SK-N-SH treated with all-trans-retinoic acid at 6 μM for 48 hours (cell line): ENCODE measurements around the gene VWF.

Source experiments
- ATAC-seq: fragments of 200-7000 bp; cut with Tn5 transposase; 3 replicates; pipeline ENCODE4 v1.9.1; 2020; ENCODE audit warnings: mild to moderate bottlenecking, moderate library complexity
- CREB5 ChIP-seq: fragments of 250-450 bp; sonication (Bioruptor Pico); IDR thresholded peaks from 2 replicates; pipeline ENCODE4 v1.5.1; 2020; ENCODE audit warnings: low read depth, mild to moderate bottlenecking, moderate library complexity
- CSDC2 ChIP-seq: fragments of 250-450 bp; sonication (Bioruptor Pico); IDR thresholded peaks from 2 replicates; pipeline ENCODE4 v1.5.0; 2020; ENCODE audit warnings: mild to moderate bottlenecking, moderate library complexity
- CSRNP3 ChIP-seq: fragments of 250-450 bp; sonication (Bioruptor Pico); IDR thresholded peaks from 2 replicates; pipeline ENCODE4 v1.5.1; 2021; ENCODE audit warnings: mild to moderate bottlenecking, moderate library complexity
- GLIS3 ChIP-seq: fragments of 250-450 bp; sonication (Bioruptor Pico); IDR thresholded peaks from 2 replicates; pipeline ENCODE4 v1.5.0; 2020; ENCODE audit warnings: mild to moderate bottlenecking, moderate library complexity
- ISL1 ChIP-seq: fragments of 250-450 bp; sonication (Bioruptor Pico); IDR thresholded peaks from 2 replicates; pipeline ENCODE4 v2.1.2; 2022; ENCODE audit warnings: mild to moderate bottlenecking, moderate library complexity
- OSR1 ChIP-seq: fragments of 250-450 bp; sonication (Bioruptor Pico); IDR thresholded peaks from 2 replicates; pipeline ENCODE4 v1.8.0; 2022; ENCODE audit warnings: moderate library complexity, mild to moderate bottlenecking, inconsistent platforms
- PATZ1 ChIP-seq: fragments of 250-450 bp; sonication (Bioruptor Pico); IDR thresholded peaks from 2 replicates; pipeline ENCODE4 v1.8.0; 2020; ENCODE audit warnings: mild to moderate bottlenecking, moderate library complexity, borderline replicate concordance
- PPARA ChIP-seq: fragments of 250-450 bp; sonication (Bioruptor Pico); IDR thresholded peaks from 2 replicates; pipeline ENCODE4 v1.5.0; 2020; ENCODE audit warnings: mild to moderate bottlenecking, borderline replicate concordance
- RARB ChIP-seq: fragments of 250-450 bp; sonication (Bioruptor Pico); IDR thresholded peaks from 2 replicates; pipeline ENCODE4 v1.8.0; 2021; ENCODE audit warnings: mild to moderate bottlenecking, moderate library complexity
- SNAI2 ChIP-seq: fragments of 250-450 bp; sonication (Bioruptor Pico); IDR thresholded peaks from 2 replicates; pipeline ENCODE4 v1.5.0; 2020; ENCODE audit warnings: mild to moderate bottlenecking, moderate library complexity
- TCF4 ChIP-seq: fragments of 250-450 bp; sonication (Bioruptor Pico); IDR thresholded peaks from 2 replicates; pipeline ENCODE4 v1.8.0; 2021; ENCODE audit warnings: mild to moderate bottlenecking, moderate library complexity, borderline replicate concordance
- TOX ChIP-seq: fragments of 250-450 bp; sonication (Bioruptor Pico); IDR thresholded peaks from 2 replicates; pipeline ENCODE4 v1.8.0; 2021; ENCODE audit warnings: mild to moderate bottlenecking, moderate library complexity, borderline replicate concordance
- TSHZ2 ChIP-seq: fragments of 250-450 bp; sonication (Bioruptor Pico); IDR thresholded peaks from 2 replicates; pipeline ENCODE4 v1.5.0; 2020; ENCODE audit warnings: mild to moderate bottlenecking, moderate library complexity
- ZC3H10 ChIP-seq: fragments of 250-450 bp; sonication (Bioruptor Pico); IDR thresholded peaks from 2 replicates; pipeline ENCODE4 v1.5.1; 2021; ENCODE audit warnings: mild to moderate bottlenecking, moderate library complexity
- ZFP3 ChIP-seq: fragments of 250-450 bp; sonication (Bioruptor Pico); IDR thresholded peaks from 2 replicates; pipeline ENCODE4 v1.5.0; 2020; ENCODE audit warnings: mild to moderate bottlenecking, moderate library complexity
- ZFP30 ChIP-seq: fragments of 450-650 bp; formaldehyde crosslinking; IDR thresholded peaks from 2 replicates; pipeline ENCODE4 v1.5.0; 2022; ENCODE audit warnings: mild to moderate bottlenecking, moderate library complexity
- ZNF565 ChIP-seq: fragments of 450-650 bp; formaldehyde crosslinking; conservative IDR thresholded peaks from 2 replicates; pipeline ENCODE4 v1.5.0; 2020; ENCODE audit warnings: low read depth, mild to moderate bottlenecking, moderate library complexity
- ZNF70 ChIP-seq: fragments of 450-650 bp; formaldehyde crosslinking; IDR thresholded peaks from 2 replicates; pipeline ENCODE4 v1.5.0; 2020; ENCODE audit warnings: mild to moderate bottlenecking, moderate library complexity
- ZNF8 ChIP-seq: fragments of 450-650 bp; formaldehyde crosslinking; IDR thresholded peaks from 2 replicates; pipeline ENCODE4 v1.5.0; 2020; ENCODE audit warnings: mild to moderate bottlenecking, moderate library complexity

VWF gene

GRCh38 chr12:5904969-5905368 is 219.5 kb downstream of the VWF start:
- no peak for ATAC-seq
- TF ChIP-seq RARB (CRISPR knock-in tag) (no peak), ZNF70 (CRISPR knock-in tag) (no peak), TSHZ2 (CRISPR knock-in tag) (no peak), CSDC2 (no peak), ZFP3 (CRISPR knock-in tag) (no peak), SNAI2 (no peak), ZNF565 (CRISPR knock-in tag) (no peak), ZFP30 (CRISPR knock-in tag) (no peak), ZNF8 (CRISPR knock-in tag) (no peak), PATZ1 (CRISPR knock-in tag) (no peak), GLIS3 (no peak), OSR1 (CRISPR knock-in tag) (no peak), CSRNP3 (CRISPR knock-in tag) (no peak), CREB5 (CRISPR knock-in tag) (no peak)
- TF ChIP-seq, all 23 proteins: peak for 0

GRCh38 chr12:5904441-5904840 is 220.0 kb downstream of the VWF start:
- TF ChIP-seq PATZ1 (CRISPR knock-in tag) = no peak
- TF ChIP-seq OSR1 (CRISPR knock-in tag) = no peak
- TF ChIP-seq ZC3H10 = no peak
- TF ChIP-seq ZNF70 (CRISPR knock-in tag) = no peak
- TF ChIP-seq TOX (CRISPR knock-in tag) = no peak
- TF ChIP-seq PPARA (CRISPR knock-in tag) = no peak
- no peak for TF ChIP-seq CSRNP3 (CRISPR knock-in tag)
- TF ChIP-seq SNAI2 = no peak
- TF ChIP-seq ZFP30 (CRISPR knock-in tag) = no peak
- TF ChIP-seq CREB5 (CRISPR knock-in tag) = no peak
- no peak for TF ChIP-seq ISL1 (CRISPR knock-in tag)
- TF ChIP-seq TCF4 = no peak
- ATAC-seq = no peak
